GM19351 (cell line): Measurements from ENCODE around the gene PDX1.

Experiments used
- ATAC-seq: cut with Tn5 transposase; IDR thresholded peaks from one replicate; pipeline ENCODE4 v1.9.1; 2021; ENCODE audit warnings: mild to moderate bottlenecking, moderate library complexity; ENCODE audit not compliant: unreplicated experiment

PDX1 gene

GRCh38 chr13:27969082-27969865 is 49.5 kb downstream of the PDX1 start, which contains the start of gene CDX2:
Gene CDX2 (minus strand): TSS chr13:27969315. CDS start chr13:27969006, 309 bp downstream.
- no peak for ATAC-seq

- ATAC-seq, result no peak
Measured at GRCh38 chr13:27969866-27970229, 50.0 kb downstream of the PDX1 start.

DNA sequence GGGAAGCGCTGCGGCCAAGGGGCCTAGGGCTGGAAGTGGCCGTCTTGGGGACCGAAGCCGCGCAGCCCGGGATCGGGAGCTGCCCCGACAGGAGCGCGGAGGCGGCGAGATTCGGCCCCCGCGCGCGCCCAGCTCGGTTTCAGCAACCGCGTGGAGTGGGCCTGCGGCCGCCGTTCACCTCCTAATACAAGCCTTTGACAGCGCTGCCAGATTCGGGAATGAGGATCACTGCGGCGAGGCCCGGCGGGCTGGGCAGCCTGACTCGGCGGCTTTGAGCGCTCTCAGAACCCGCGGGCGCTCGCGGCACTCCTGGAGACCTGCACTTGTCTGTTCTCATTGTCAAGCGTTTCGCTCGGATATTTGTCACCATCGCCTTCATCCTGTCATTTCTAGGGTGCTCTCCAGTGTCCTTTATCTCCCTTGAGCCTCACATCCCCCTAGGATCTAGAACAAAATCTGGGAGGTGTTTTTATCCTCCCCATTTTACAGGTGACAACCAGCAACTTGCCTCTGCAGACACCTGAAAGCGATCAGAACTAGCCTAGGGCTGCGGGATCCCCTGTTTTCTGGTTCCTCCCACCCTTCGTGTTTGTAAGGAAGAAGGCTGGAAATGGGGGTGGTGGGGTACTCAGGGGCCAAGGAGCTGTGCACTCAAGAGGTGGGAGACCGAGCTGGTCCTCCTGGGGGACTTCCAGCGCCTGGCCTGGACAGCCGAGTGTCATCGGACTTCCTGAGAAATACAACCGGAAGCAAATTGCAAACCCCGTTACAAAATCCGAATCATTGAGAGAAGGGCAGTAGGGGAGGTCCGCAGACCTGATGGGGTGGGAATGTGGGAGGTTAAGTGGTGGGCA is 50.8 kb downstream of the PDX1 start:
- ATAC-seq, result no peak

GRCh38 chr13:27971236-27971645 is 51.4 kb downstream of the PDX1 start:
- no peak for ATAC-seq

- ATAC-seq, result no peak
Measured at GRCh38 chr13:27971776-27972477, 52.1 kb downstream of the PDX1 start.

- no peak for ATAC-seq
Measured at GRCh38 chr13:27972478-27972820, 52.6 kb downstream of the PDX1 start.

- no peak for ATAC-seq
Measured at GRCh38 chr13:27973291-27973690, 53.5 kb downstream of the PDX1 start.

GRCh38 chr13:27973961-27974662 is 54.3 kb downstream of the PDX1 start:
- no peak for ATAC-seq
